GM12891 (cell line): Measurements from ENCODE around the gene OR8B4.
"Not testable (repeated sequence)": the region's sequence is repeated elsewhere in the genome, so short reads cannot be mapped to it uniquely, and the experiment has no call there.

Source experiments
- PAX5 ChIP-seq: IDR thresholded peaks from 2 replicates; pipeline ENCODE4 v1.6.1; 2011; ENCODE audit warnings: low read length, moderate library complexity, mild to moderate bottlenecking; ENCODE audit not compliant: insufficient read depth, severe bottlenecking
- POLR2A ChIP-seq: IDR thresholded peaks from 2 replicates; pipeline ENCODE4 v1.6.1; 2011; ENCODE audit warnings: low read depth, low read length, control low read depth
- POLR2AphosphoS5 ChIP-seq: IDR thresholded peaks from 2 replicates; pipeline ENCODE4 v1.6.1; 2011; ENCODE audit warnings: low read depth, low read length, control low read depth
- POU2F2 ChIP-seq: IDR thresholded peaks from 2 replicates; pipeline ENCODE4 v1.6.1; 2011; ENCODE audit warnings: low read depth, mild to moderate bottlenecking, control low read depth, low read length, moderate library complexity
- SPI1 ChIP-seq: IDR thresholded peaks from 2 replicates; pipeline ENCODE4 v1.6.1; 2011; ENCODE audit warnings: low read depth, low read length, control low read depth
- TAF1 ChIP-seq: IDR thresholded peaks from 2 replicates; pipeline ENCODE4 v1.6.1; 2011; ENCODE audit warnings: low read depth, low read length, control low read depth

- TF ChIP-seq TAF1, POLR2AphosphoS5, POLR2A, POU2F2, PAX5, SPI1: not testable (repeated sequence)
Observed at GRCh38 chr11:124382857-124383256, 41.8 kb downstream of the OR8B4 start.
